Heart left ventricle (tissue), 16 donors: Measurements from ENCODE around the gene AGPAT2. TPM values are rescaled to one million over a fixed set of nuclear protein-coding genes. Genes with fewer than 3 reads are reported as not detected.
"Not testable (repeated sequence)": the region's sequence is repeated elsewhere in the genome, so short reads cannot be mapped to it uniquely, and the experiment has no call there.

Experiments
- ATAC-seq, 4 donors: fragments of 200-7000 bp; cut with Tn5 transposase; one replicate each; pipeline ENCODE4 v1.9.1; 2020 to 2022; ENCODE audit warnings: moderate library complexity in 4 of 4, mild to moderate bottlenecking in 3 of 4, moderate number of reproducible peaks in 1 of 4
- DNase-seq, 5 donors: peaks; one replicate each; pipeline ENCODE4 v3.0.0-alpha.2; 2020
- H3K27ac ChIP-seq, 12 donors: fragments of 200-600 bp; sonication (generic) in 4 of 12; one replicate each; pipeline versions ENCODE4 v1.5.0 to v1.8.0; 2016 to 2022; ENCODE audit warnings: mild to moderate bottlenecking in 2 of 12
- H3K27me3 ChIP-seq, 9 donors: fragments of 200-600 bp; sonication (generic) in 2 of 9; one replicate each; pipeline versions ENCODE4 v1.5.1 to v1.8.0; 2016 to 2022; ENCODE audit warnings: mild to moderate bottlenecking in 3 of 9
- H3K36me3 ChIP-seq, 9 donors: fragments of 200-600 bp; sonication (generic) in 2 of 9; one replicate each; pipeline versions ENCODE4 v1.5.0 to v1.8.0; 2018 to 2022; ENCODE audit warnings: mild to moderate bottlenecking in 2 of 9
- H3K4me1 ChIP-seq, 12 donors: fragments of 200-600 bp; sonication (generic) in 4 of 12; one replicate each; pipeline versions ENCODE4 v1.5.0 to v1.8.0; 2016 to 2022; ENCODE audit warnings: mild to moderate bottlenecking in 3 of 12
- H3K4me3 ChIP-seq, 12 donors: fragments of 200-600 bp; sonication (generic) in 4 of 12; one replicate each; pipeline versions ENCODE4 v1.5.0 to v1.8.0; 2017 to 2022; ENCODE audit warnings: mild to moderate bottlenecking in 9 of 12, moderate library complexity in 4 of 12
- H3K9me3 ChIP-seq, 12 donors: fragments of 200-600 bp; sonication (generic) in 4 of 12; one replicate each; pipeline versions ENCODE4 v1.5.0 to v1.8.0; 2016 to 2022; ENCODE audit warnings: mild to moderate bottlenecking in 1 of 12
- CTCF ChIP-seq, 12 donors: fragments of 200-600 bp; sonication (generic) in 4 of 12; IDR thresholded peaks; one replicate each; pipeline versions ENCODE4 v1.5.0 to v1.8.0; 2018 to 2022; ENCODE audit warnings: antibody characterized with exemption in 12 of 12, mild to moderate bottlenecking in 5 of 12
- POLR2A ChIP-seq, 2 donors: fragments of 450-650 bp; IDR thresholded peaks; one replicate each; pipeline ENCODE4 v1.6.1; 2017; ENCODE audit warnings: antibody characterized with exemption in 2 of 2, mild to moderate bottlenecking in 2 of 2, moderate library complexity in 2 of 2
- WGBS, 4 donors: extraction: QIAGEN DNeasy Blood & Tissue Kit in 2 of 4; methylation state at CpG; one replicate each; pipeline versions ENCODE4 v1.1.5 to v1.1.7; 2013 to 2018; 5-methylcytosine and 5-hydroxymethylcytosine counted together
- intact Hi-C, 10 donors: fragments of 100-400 bp; cut with DNase I; formaldehyde crosslinking; loops; one replicate each; pipeline versions ENCODE4 v1.11.1 to v1.14.2; 2022
- polyA plus RNA-seq, 2 donors: library from polyadenylated mRNA; stranded (reverse); fragments of 200-250 nt; gene quantifications; one replicate each; pipeline ENCODE4 v1.2.3, GENCODE V29; 2013
- total RNA-seq, 9 donors: library from RNA; depleted of rRNA in 2 of 9; stranded (reverse); fragments of >200 nt in 2 of 9; fragmentation: NEBNext Ultra II Directional in 3 of 9; extraction: Animal tissue kit (Norgen Biotek cat#: 25700) in 3 of 9; gene quantifications; one replicate each; pipeline versions ENCODE4 v1.1.0 to v1.2.4, GENCODE V29; 2016 to 2023
- donor health status: ischemic (EF 13 %, LVEDD 7.1; RV severe dilation, severe dysfunction).
- donor health status: healthy with polysubstance abuse.
- donor health status: DM: no; HTN: yes; CAD: no.
- donor health status: DM: no; HTN: no; CAD: no.
- donor health status: ischemic (EF 25% LVEDD 6.9; RV normal size, moderate dysfunction).
- donor health status: ischemic (EF 25% LVEDD 5.7; RV mildly dilated, moderate dysfunction).
- donor health status: healthy.
- donor health status: DM: yes; HTN: yes; CAD: no.
- donor health status: ischemic (EF 35%, LVEDD 5.7; RV mildly dilated, moderate dysfunction).
- donor health status: nonischemic (EF 11% LVEDD 7.7; RV severe dilation, severe dysfunction).
- donor health status: DM: yes; HTN: yes; CAD: no.
- donor health status: PGD.
- donor health status: ischemic (EF 29% LVEDD 5.4; RV normal size, mild dysfunction).
- donor health status: nonischemic (EF 23%, LVEDD 6.1; RV moderate dilation, normal function).

The AGPAT2 gene
- total and polyA plus RNA-seq, 11 donors = 52.4 to 122 (median 69.3) TPM

- TF ChIP-seq POLR2A (IDR thresholded peaks at IDR 0.05) (no peak), CTCF (IDR thresholded peaks at IDR 0.05) (no peak)
- no peak overlapping the region for H3K4me3 ChIP-seq
- no peak overlapping the region for H3K27ac ChIP-seq
- H3K9me3 ChIP-seq = no peaks in the 10 kb centered on the region
- ATAC-seq = no peak
- 84 to 92% (median 88%) methylated on average over 16 to 24 of the region's 24 CpGs for WGBS, 4 donors
- peak in 1 of 5 donors; percentile 22 for DNase-seq
- peaks cover 0 to 23% (median 0%) of the 10 kb centered on the region in 9 donors for H3K27me3 ChIP-seq
- intact Hi-C loops = loop anchor here in 1 of 10 donors (5.0 kb wide), 1 partner anchor 32 kb away; no protein-coding TSS in a partner anchor
- H3K4me1 ChIP-seq = peaks cover 4 to 32% (median 23%) of the 10 kb centered on the region in 12 donors
- no peaks in the 10 kb centered on the region for H3K36me3 ChIP-seq
These were observed 22.3 kb upstream of the AGPAT2 start for GRCh38 chr9:136709454-136710109.

GRCh38 chr9:136707849-136708517, 20.7 kb upstream of the AGPAT2 start:
- Histone ChIP-seq H3K27me3 (peaks cover 0 to 14% (median 0%) of the 10 kb centered on the region in 9 donors), H3K36me3 (no peaks in the 10 kb centered on the region), H3K27ac (no peak overlapping the region), H3K4me1 (peaks cover 4 to 16% (median 9%) of the 10 kb centered on the region in 12 donors), H3K4me3 (no peak overlapping the region), H3K9me3 (no peaks in the 10 kb centered on the region)
- TF ChIP-seq CTCF (IDR thresholded peaks at IDR 0.05) (no peak), POLR2A (IDR thresholded peaks at IDR 0.05) (no peak)
- DNase-seq (no peak), ATAC-seq (no peak)
- WGBS, 4 donors = 80 to 83% (median 83%) methylated on average over 18 to 22 of the region's 22 CpGs
- intact Hi-C loops = no loop called here

- Histone ChIP-seq H3K27me3 (peaks cover 0 to 8% (median 0%) of the 10 kb centered on the region in 9 donors), H3K4me1 (peaks cover 4 to 11% (median 5%) of the 10 kb centered on the region in 12 donors), H3K9me3 (no peaks in the 10 kb centered on the region), H3K36me3 (no peaks in the 10 kb centered on the region), H3K4me3 (no peak overlapping the region), H3K27ac (no peak overlapping the region)
- WGBS, 4 donors = 89 to 99% (median 93%) methylated on average over 6 to 7 of the region's 7 CpGs
- DNase-seq (no peak), ATAC-seq (no peak)
- intact Hi-C loops = no loop called here
- TF ChIP-seq CTCF (IDR thresholded peaks at IDR 0.05) = no peak
- no peak for TF ChIP-seq POLR2A (IDR thresholded peaks at IDR 0.05)
These were observed 19.8 kb upstream of the AGPAT2 start for GRCh38 chr9:136707011-136707410.

GRCh38 chr9:136705564-136705963, 18.3 kb upstream of the AGPAT2 start:
- TF ChIP-seq CTCF (IDR thresholded peaks at IDR 0.05) = no peak
- no peak for TF ChIP-seq POLR2A (IDR thresholded peaks at IDR 0.05)
- no peak for DNase-seq
- no peak for ATAC-seq
- peaks cover 0 to 13% (median 3%) of the 10 kb centered on the region in 9 donors for H3K27me3 ChIP-seq
- H3K9me3 ChIP-seq = no peaks in the 10 kb centered on the region
- H3K4me1 ChIP-seq = peaks cover 0 to 11% (median 2%) of the 10 kb centered on the region in 12 donors
- 71 to 75% (median 73%) methylated on average over 7 of the region's 7 CpGs for WGBS, 4 donors
- intact Hi-C loops = no loop called here
- no peak overlapping the region for H3K4me3 ChIP-seq
- no peak overlapping the region for H3K27ac ChIP-seq
- no peaks in the 10 kb centered on the region for H3K36me3 ChIP-seq

GRCh38 chr9:136704741-136705140, 17.5 kb upstream of the AGPAT2 start:
- intact Hi-C loops, H3K27ac ChIP-seq, H3K36me3 ChIP-seq, H3K4me3 ChIP-seq, ATAC-seq, H3K9me3 ChIP-seq, DNase-seq: not testable (repeated sequence)
- Histone ChIP-seq H3K4me1 (peaks cover 0 to 15% (median 2%) of the 10 kb centered on the region in 12 donors), H3K27me3 (peaks cover 0 to 18% (median 3%) of the 10 kb centered on the region in 9 donors)
- WGBS, 4 donors = 93 to 96% (median 94%) methylated on average over 8 of the region's 8 CpGs
